GM12878 (cell line): ENCODE results near the gene VCL. TPM values are rescaled to one million over a fixed set of nuclear protein-coding genes. Genes with fewer than 3 reads are reported as not detected.

ENCODE experiments used
- ATAC-seq: fragments of 200-7000 bp; cut with Tn5 transposase; 3 replicates; pipeline ENCODE4 v1.9.1; 2020; ENCODE audit warnings: mild to moderate bottlenecking, moderate library complexity
- BruUV-seq: library from RNA; stranded (reverse); fragments of 400-500 nt; replicated peaks from 2 replicates; lab custom pipeline; 2021; lab: Mats Ljungman, UMichigan
- CTCF ChIA-PET: fragments of 300-600 bp; sonication (Branson Sonifier 250); formaldehyde crosslinking; extraction: SDS; loops from one replicate; lab custom pipeline; 2021; ENCODE audit warnings: inconsistent platforms; lab: Yijun Ruan, JAX
- POLR2A ChIA-PET: fragments of 350-600 bp; formaldehyde crosslinking; extraction: SDS; loops from one replicate; lab custom pipeline; 2021; ENCODE audit warnings: inconsistent platforms; lab: Charles Lee
- RAD21 ChIA-PET: fragments of 300-600 bp; sonication (Branson Sonifier 250); formaldehyde crosslinking; loops from one replicate; lab custom pipeline; 2023; ENCODE audit warnings: antibody characterized with exemption; ENCODE audit not compliant: unreplicated experiment; lab: Charles Lee
- SMC1A ChIA-PET: fragments of 300-600 bp; sonication (Branson Sonifier 250); formaldehyde crosslinking; loops from one replicate; lab custom pipeline; 2023; ENCODE audit not compliant: unreplicated experiment, uncharacterized antibody; lab: Charles Lee
- DNase-seq: peaks from one replicate; pipeline ENCODE4 v3.0.0-alpha.2; 2011; ENCODE audit warnings: low read depth, low spot score
- FAIRE-seq: peaks from 3 replicates; lab custom pipeline; 2011; peaks lifted over from hg19 to GRCh38; lab: Jason Lieb, UNC
- H2AFZ ChIP-seq: 2 replicates; pipeline ENCODE4 v1.6.0; 2011; ENCODE audit warnings: low read depth, low read length, control low read depth; ENCODE audit not compliant: control insufficient read depth
- H3K27ac ChIP-seq: 2 replicates; pipeline ENCODE4 v1.5.1; 2011; ENCODE audit warnings: control low read depth; ENCODE audit not compliant: control insufficient read depth, insufficient read depth
- H3K27me3 ChIP-seq, 2 experiments: replicated peaks in 1 of 2; 2 replicates each; pipeline versions ENCODE4 v1.6.0 to v1.6.1; 2011; ENCODE audit warnings: low read length in 1 of 2; ENCODE audit not compliant: control insufficient read depth in 2 of 2, insufficient read depth in 2 of 2
- H3K36me3 ChIP-seq, 2 experiments: 2 replicates each; pipeline ENCODE4 v1.5.1; 2011; ENCODE audit warnings: low read length in 1 of 2; ENCODE audit not compliant: control insufficient read depth in 2 of 2, insufficient read depth in 2 of 2
- H3K4me1 ChIP-seq: 2 replicates; pipeline ENCODE4 v1.6.1; 2011; ENCODE audit warnings: mild to moderate bottlenecking, low read length, moderate library complexity, mixed read lengths; ENCODE audit not compliant: control insufficient read depth, insufficient read depth
- H3K4me2 ChIP-seq: 2 replicates; pipeline ENCODE4 v1.6.0; 2011; ENCODE audit warnings: control low read depth; ENCODE audit not compliant: control insufficient read depth, insufficient read depth
- H3K4me3 ChIP-seq: fragments of 200-600 bp; sonication (generic); 2 replicates; pipeline ENCODE4 v1.5.1; 2016
- H3K79me2 ChIP-seq: 2 replicates; pipeline ENCODE4 v1.6.0; 2011; ENCODE audit warnings: low read length; ENCODE audit not compliant: control insufficient read depth, insufficient read depth
- H3K9ac ChIP-seq: 2 replicates; pipeline ENCODE4 v1.8.0; 2011; ENCODE audit warnings: low read length, control low read depth, mixed read lengths; ENCODE audit not compliant: control insufficient read depth, insufficient read depth
- H3K9me3 ChIP-seq: replicated peaks from 3 replicates; pipeline ENCODE4 v1.5.1; 2011; ENCODE audit warnings: mild to moderate bottlenecking, low read length; ENCODE audit not compliant: control insufficient read depth, insufficient read depth
- H4K20me1 ChIP-seq: 2 replicates; pipeline ENCODE4 v1.6.0; 2011; ENCODE audit not compliant: control insufficient read depth, insufficient read depth
- CBX3 ChIP-seq: fragments of 200-600 bp; sonication (generic); IDR thresholded peaks from 2 replicates; pipeline ENCODE4 v1.6.1; 2016; ENCODE audit warnings: low read depth, borderline replicate concordance
- EED ChIP-seq: sonication (generic); IDR thresholded peaks from 2 replicates; pipeline ENCODE4 v1.6.1; 2016; ENCODE audit warnings: antibody characterized with exemption, low read depth
- FOXM1 ChIP-seq: IDR thresholded peaks from 2 replicates; pipeline ENCODE4 v1.6.1; 2012; ENCODE audit warnings: low read depth, mild to moderate bottlenecking, inconsistent platforms, low read length, moderate library complexity
- NR2C1 ChIP-seq: fragments of 450-650 bp; IDR thresholded peaks from 2 replicates; pipeline ENCODE4 v1.6.1; 2017; ENCODE audit warnings: antibody characterized with exemption, mild to moderate bottlenecking, moderate library complexity
- RUNX3 ChIP-seq: IDR thresholded peaks from 2 replicates; pipeline ENCODE4 v1.6.1; 2012; ENCODE audit warnings: low read length, inconsistent platforms
- ZNF622 ChIP-seq: fragments of 450-650 bp; IDR thresholded peaks from 2 replicates; pipeline ENCODE4 v1.6.1; 2017; ENCODE audit warnings: mild to moderate bottlenecking, inconsistent platforms
- WGBS: methylation state at CpG from one replicate; pipeline ENCODE4 v1.1.6; 2016; ENCODE audit warnings: low lambda C conversion rate; ENCODE audit not compliant: insufficient replicate concordance, insufficient coverage; ENCODE audit errors: missing lambda C conversion rate; 5-methylcytosine and 5-hydroxymethylcytosine counted together
- in situ Hi-C: fragments of 300-500 bp; cut with MboI; formaldehyde crosslinking; loops from 9 replicates; pipeline ENCODE4 v1.14.3; 2018; ENCODE audit warnings: mixed read lengths
- intact Hi-C: fragments of 100-400 bp; cut with micrococcal nuclease; formaldehyde crosslinking; loops from one replicate; pipeline ENCODE4 v1.14.2; 2022; ENCODE audit not compliant: unreplicated experiment
- polyA plus RNA-seq, 11 experiments: library from polyadenylated mRNA; depleted of rRNA in 4 of 11; unstranded in 6 of 11; stranded (reverse) in 5 of 11; fragments of >200 nt; fragmentation: Nextera tagmentation in 4 of 11; fragmentation: Illumina TruSeq in 1 of 11; extraction: Ambion mirVana in 4 of 11; extraction: Trizol in 1 of 11; gene quantifications; 1 replicate in 1 of 11; 2 replicates in 10 of 11; pipeline versions ENCODE4 v1.2.1 to v1.2.3, GENCODE V29; 2011 to 2016; ENCODE audit warnings: inconsistent platforms in 2 of 11, missing spikeins in 2 of 11, low read depth in 1 of 11
- total RNA-seq, 4 experiments: library from RNA; depleted of rRNA in 3 of 4; stranded (reverse); fragments of >200 nt in 3 of 4; fragmentation: Illumina TruSeq in 1 of 4; extraction: Trizol in 1 of 4; gene quantifications; 2 replicates each; pipeline versions ENCODE4 v1.2.1 to v1.2.3, GENCODE V29; 2013 to 2021
- TF ChIP-seq, protein P1 (sequence below): fragments of 450-650 bp; IDR thresholded peaks from 2 replicates; pipeline ENCODE4 v1.6.1; 2016; ENCODE audit warnings: mild to moderate bottlenecking
- TF ChIP-seq, protein P2 (sequence below): IDR thresholded peaks from 2 replicates; pipeline ENCODE4 v1.6.1; 2012; ENCODE audit warnings: low read length, inconsistent platforms
- TF ChIP-seq, protein P3 (sequence below): IDR thresholded peaks from 2 replicates; pipeline ENCODE4 v1.6.1; 2012; ENCODE audit warnings: low read depth, low read length, improper control_type of control experiment
- TF ChIP-seq, protein P4 (sequence below): IDR thresholded peaks from 2 replicates; pipeline ENCODE4 v1.6.1; 2012; ENCODE audit warnings: improper control_type of control experiment, low read depth, low read length; ENCODE audit not compliant: insufficient replicate concordance

Gene VCL
- total and polyA plus RNA-seq, 10 of the 15 experiments (the other 5 are each of a cell fraction or from before 2014, with no cell fraction given): 6.7 to 54.6 (median 24.3) TPM

DNA sequence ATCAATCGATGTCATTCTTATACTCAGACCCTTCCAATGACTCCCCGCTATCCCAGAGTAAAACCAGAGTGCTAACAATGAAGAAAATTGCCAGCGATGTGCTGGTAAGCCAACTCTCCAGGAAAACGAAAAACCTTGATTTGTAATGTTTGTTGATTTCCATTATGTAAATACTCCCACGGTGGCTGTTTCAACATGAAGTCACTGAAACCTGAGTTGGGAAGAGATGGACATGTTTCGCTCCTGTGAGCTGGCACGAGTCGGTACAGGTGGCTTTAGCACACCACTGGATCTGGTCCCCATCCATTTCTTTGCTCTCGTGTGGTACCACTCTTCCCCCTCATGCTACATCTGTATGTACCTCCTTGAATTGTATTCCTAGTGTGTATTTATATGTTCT lies 99.9 kb downstream of the VCL start (continued):
- TF ChIP-seq, protein P1, sequence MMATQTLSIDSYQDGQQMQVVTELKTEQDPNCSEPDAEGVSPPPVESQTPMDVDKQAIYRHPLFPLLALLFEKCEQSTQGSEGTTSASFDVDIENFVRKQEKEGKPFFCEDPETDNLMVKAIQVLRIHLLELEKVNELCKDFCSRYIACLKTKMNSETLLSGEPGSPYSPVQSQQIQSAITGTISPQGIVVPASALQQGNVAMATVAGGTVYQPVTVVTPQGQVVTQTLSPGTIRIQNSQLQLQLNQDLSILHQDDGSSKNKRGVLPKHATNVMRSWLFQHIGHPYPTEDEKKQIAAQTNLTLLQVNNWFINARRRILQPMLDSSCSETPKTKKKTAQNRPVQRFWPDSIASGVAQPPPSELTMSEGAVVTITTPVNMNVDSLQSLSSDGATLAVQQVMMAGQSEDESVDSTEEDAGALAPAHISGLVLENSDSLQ: no peak
- TF ChIP-seq CBX3 (no peak), NR2C1 (no peak), FOXM1 (no peak), ZNF622 (no peak)
- TF ChIP-seq, protein P2, sequence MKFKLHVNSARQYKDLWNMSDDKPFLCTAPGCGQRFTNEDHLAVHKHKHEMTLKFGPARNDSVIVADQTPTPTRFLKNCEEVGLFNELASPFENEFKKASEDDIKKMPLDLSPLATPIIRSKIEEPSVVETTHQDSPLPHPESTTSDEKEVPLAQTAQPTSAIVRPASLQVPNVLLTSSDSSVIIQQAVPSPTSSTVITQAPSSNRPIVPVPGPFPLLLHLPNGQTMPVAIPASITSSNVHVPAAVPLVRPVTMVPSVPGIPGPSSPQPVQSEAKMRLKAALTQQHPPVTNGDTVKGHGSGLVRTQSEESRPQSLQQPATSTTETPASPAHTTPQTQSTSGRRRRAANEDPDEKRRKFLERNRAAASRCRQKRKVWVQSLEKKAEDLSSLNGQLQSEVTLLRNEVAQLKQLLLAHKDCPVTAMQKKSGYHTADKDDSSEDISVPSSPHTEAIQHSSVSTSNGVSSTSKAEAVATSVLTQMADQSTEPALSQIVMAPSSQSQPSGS: no peak
- TF ChIP-seq, protein P3, sequence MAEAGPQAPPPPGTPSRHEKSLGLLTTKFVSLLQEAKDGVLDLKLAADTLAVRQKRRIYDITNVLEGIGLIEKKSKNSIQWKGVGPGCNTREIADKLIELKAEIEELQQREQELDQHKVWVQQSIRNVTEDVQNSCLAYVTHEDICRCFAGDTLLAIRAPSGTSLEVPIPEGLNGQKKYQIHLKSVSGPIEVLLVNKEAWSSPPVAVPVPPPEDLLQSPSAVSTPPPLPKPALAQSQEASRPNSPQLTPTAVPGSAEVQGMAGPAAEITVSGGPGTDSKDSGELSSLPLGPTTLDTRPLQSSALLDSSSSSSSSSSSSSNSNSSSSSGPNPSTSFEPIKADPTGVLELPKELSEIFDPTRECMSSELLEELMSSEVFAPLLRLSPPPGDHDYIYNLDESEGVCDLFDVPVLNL: no peak

DNA sequence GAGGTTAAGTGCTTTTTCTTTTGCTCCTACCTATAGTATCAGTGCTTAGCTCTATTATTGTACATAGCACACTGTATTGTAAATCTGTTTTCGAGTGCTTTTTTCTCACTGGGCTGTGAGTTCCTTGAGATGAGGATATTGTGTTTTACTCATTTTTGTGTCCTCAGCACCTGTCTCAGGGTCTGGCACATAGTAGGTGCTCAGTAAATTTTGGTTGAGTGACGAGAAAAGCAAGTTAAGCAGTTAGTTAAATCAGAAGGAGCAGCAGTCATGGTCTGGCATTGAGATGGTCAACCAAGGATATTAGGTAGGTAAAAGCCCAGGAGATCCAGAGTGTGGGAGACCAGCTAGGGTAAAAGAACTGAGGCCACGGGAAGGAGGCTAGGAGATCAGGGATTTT lies 101.5 kb downstream of the VCL start:
- DNase-seq (no peak), FAIRE-seq (no peak), ATAC-seq (no peak)
- intact Hi-C loops (loop anchor here (5.0 kb wide), 1 partner anchor 142 kb away; no protein-coding TSS in a partner anchor), in situ Hi-C loops (loop anchor here (25.0 kb wide), 1 partner anchor 212 kb away; no protein-coding TSS in a partner anchor)
- WGBS: 78% methylated on average over 3 of the region's 3 CpGs
- ChIA-PET RAD21 (interaction anchor here (1.0 to 1.3 kb wide), 3 partner anchors 9 to 105 kb away, joined by 3 to 4 read pairs (median 3); no protein-coding TSS in a partner anchor), SMC1A (interaction anchor here (0.7 to 2.0 kb wide), 10 partner anchors 18 to 213 kb away, joined by 3 to 9 read pairs (median 3); no protein-coding TSS in a partner anchor), POLR2A (interaction anchor here (1.3 kb wide), 2 partner anchors 10 to 22 kb away, joined by 3 read pairs; no protein-coding TSS in a partner anchor), CTCF (interaction anchor here (0.7 to 13.9 kb wide), 11 partner anchors 9 to 219 kb away, joined by 3 to 185 read pairs (median 3); no protein-coding TSS in a partner anchor)
- Histone ChIP-seq H3K4me1 (peaks cover 8% of the 10 kb centered on the region), H2AFZ (no peak overlapping the region), H4K20me1 (no peaks in the 10 kb centered on the region), H3K9ac (no peak overlapping the region), H3K79me2 (no peaks in the 10 kb centered on the region), H3K4me3 (no peak overlapping the region), H3K9me3 (no peaks in the 10 kb centered on the region), H3K27me3 (no peaks in the 10 kb centered on the region), H3K4me2 (no peak overlapping the region), H3K36me3 (peaks cover 0 to 10% of the 10 kb centered on the region in 2 experiments; a peak in 1 of 4 replicates), H3K27ac (no peak overlapping the region)
- no TSS peak for BruUV-seq
- TF ChIP-seq RUNX3 (no peak), EED (no peak)
- TF ChIP-seq, protein P4, sequence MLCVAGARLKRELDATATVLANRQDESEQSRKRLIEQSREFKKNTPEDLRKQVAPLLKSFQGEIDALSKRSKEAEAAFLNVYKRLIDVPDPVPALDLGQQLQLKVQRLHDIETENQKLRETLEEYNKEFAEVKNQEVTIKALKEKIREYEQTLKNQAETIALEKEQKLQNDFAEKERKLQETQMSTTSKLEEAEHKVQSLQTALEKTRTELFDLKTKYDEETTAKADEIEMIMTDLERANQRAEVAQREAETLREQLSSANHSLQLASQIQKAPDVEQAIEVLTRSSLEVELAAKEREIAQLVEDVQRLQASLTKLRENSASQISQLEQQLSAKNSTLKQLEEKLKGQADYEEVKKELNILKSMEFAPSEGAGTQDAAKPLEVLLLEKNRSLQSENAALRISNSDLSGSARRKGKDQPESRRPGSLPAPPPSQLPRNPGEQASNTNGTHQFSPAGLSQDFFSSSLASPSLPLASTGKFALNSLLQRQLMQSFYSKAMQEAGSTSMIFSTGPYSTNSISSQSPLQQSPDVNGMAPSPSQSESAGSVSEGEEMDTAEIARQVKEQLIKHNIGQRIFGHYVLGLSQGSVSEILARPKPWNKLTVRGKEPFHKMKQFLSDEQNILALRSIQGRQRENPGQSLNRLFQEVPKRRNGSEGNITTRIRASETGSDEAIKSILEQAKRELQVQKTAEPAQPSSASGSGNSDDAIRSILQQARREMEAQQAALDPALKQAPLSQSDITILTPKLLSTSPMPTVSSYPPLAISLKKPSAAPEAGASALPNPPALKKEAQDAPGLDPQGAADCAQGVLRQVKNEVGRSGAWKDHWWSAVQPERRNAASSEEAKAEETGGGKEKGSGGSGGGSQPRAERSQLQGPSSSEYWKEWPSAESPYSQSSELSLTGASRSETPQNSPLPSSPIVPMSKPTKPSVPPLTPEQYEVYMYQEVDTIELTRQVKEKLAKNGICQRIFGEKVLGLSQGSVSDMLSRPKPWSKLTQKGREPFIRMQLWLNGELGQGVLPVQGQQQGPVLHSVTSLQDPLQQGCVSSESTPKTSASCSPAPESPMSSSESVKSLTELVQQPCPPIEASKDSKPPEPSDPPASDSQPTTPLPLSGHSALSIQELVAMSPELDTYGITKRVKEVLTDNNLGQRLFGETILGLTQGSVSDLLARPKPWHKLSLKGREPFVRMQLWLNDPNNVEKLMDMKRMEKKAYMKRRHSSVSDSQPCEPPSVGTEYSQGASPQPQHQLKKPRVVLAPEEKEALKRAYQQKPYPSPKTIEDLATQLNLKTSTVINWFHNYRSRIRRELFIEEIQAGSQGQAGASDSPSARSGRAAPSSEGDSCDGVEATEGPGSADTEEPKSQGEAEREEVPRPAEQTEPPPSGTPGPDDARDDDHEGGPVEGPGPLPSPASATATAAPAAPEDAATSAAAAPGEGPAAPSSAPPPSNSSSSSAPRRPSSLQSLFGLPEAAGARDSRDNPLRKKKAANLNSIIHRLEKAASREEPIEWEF: no peak
